Lower leg skin (tissue), 3 donors: ENCODE measurements around the gene RASL10B.

ENCODE experiments used
- CTCF ChIP-seq, 3 donors: fragments of 450-650 bp; IDR thresholded peaks; one replicate each; pipeline ENCODE4 v1.5.1; 2016; ENCODE audit warnings: antibody characterized with exemption in 3 of 3, mild to moderate bottlenecking in 3 of 3, moderate library complexity in 2 of 3
- POLR2A ChIP-seq, 2 donors: fragments of 450-650 bp; IDR thresholded peaks; one replicate each; pipeline ENCODE4 v1.6.1; 2016 to 2017; ENCODE audit warnings: antibody characterized with exemption in 2 of 2, mild to moderate bottlenecking in 1 of 2, moderate library complexity in 1 of 2

GRCh38 chr17:35698800-35699199, 32.6 kb upstream of the RASL10B start:
- TF ChIP-seq POLR2A (IDR thresholded peaks at IDR 0.05), result no peak
- TF ChIP-seq CTCF (IDR thresholded peaks at IDR 0.05), result no peak
